HepG2 (cell line): ENCODE data around the gene MYOM1. TPM values are rescaled to one million over a fixed set of nuclear protein-coding genes. Genes with fewer than 3 reads are reported as not detected.

Experiments
- ATAC-seq: fragments of 200-7000 bp; cut with Tn5 transposase; 3 replicates; pipeline ENCODE4 v1.9.1; 2020; ENCODE audit warnings: mild to moderate bottlenecking, moderate library complexity
- BruUV-seq: library from RNA; stranded (reverse); fragments of 400-500 nt; replicated peaks from 2 replicates; lab custom pipeline; 2021; lab: Mats Ljungman, UMichigan
- CTCF ChIA-PET: fragments of 300-600 bp; formaldehyde crosslinking; extraction: SDS; loops from one replicate; lab custom pipeline; 2021; ENCODE audit warnings: low total read pairs, inconsistent platforms, low intra/inter-chr PET ratio; lab: Yijun Ruan, JAX
- POLR2A ChIA-PET: fragments of 350-600 bp; sonication (Branson Sonifier 250); formaldehyde crosslinking; loops from one replicate; lab custom pipeline; 2020; ENCODE audit warnings: antibody characterized with exemption, inconsistent platforms; lab: Yijun Ruan, JAX
- DNase-seq: peaks from one replicate; pipeline ENCODE4 v3.0.0-alpha.2; 2015; ENCODE audit warnings: low spot score
- FAIRE-seq: peaks from 3 replicates; lab custom pipeline; 2011; peaks lifted over from hg19 to GRCh38; lab: Jason Lieb, UNC
- H2AFZ ChIP-seq: one replicate; pipeline ENCODE4 v1.6.1; 2011; ENCODE audit warnings: low read length, inconsistent platforms
- H3K27ac ChIP-seq: fragments of 300-600 bp; 3 replicates; pipeline ENCODE4 v1.8.0; 2011; ENCODE audit warnings: mixed run types, mild to moderate bottlenecking, mixed read lengths, low read length, inconsistent platforms; ENCODE audit not compliant: insufficient read depth; ENCODE audit errors: extremely low read length
- H3K27me3 ChIP-seq, 2 experiments: fragments of 200-600 bp in 1 of 2; 2 replicates in 1 of 2; 3 replicates in 1 of 2; pipeline versions ENCODE4 v1.6.0 to v1.8.0; 2011; ENCODE audit warnings: low read length in 2 of 2, mild to moderate bottlenecking in 2 of 2, moderate library complexity in 2 of 2, inconsistent platforms in 1 of 2; ENCODE audit not compliant: insufficient read depth in 2 of 2, control insufficient read depth in 1 of 2
- H3K36me3 ChIP-seq, 2 experiments: fragments of 200-600 bp in 1 of 2; replicated peaks in 1 of 2; 2 replicates in 1 of 2; 3 replicates in 1 of 2; pipeline versions ENCODE4 v1.5.1 to v1.8.0; 2011; ENCODE audit warnings: low read length in 2 of 2, inconsistent platforms in 1 of 2; ENCODE audit not compliant: insufficient read depth in 2 of 2, control insufficient read depth in 1 of 2
- H3K4me1 ChIP-seq: 2 replicates; pipeline ENCODE4 v1.5.1; 2012; ENCODE audit warnings: low read length, inconsistent platforms; ENCODE audit not compliant: insufficient read depth
- H3K4me2 ChIP-seq: 2 replicates; pipeline ENCODE4 v1.6.0; 2011; ENCODE audit warnings: low read depth, low read length, inconsistent platforms
- H3K4me3 ChIP-seq, 3 experiments: fragments of 200-600 bp in 1 of 3; sonication (generic), shearing (Covaris generic) in 1 of 3; replicated peaks in 1 of 3; 2 replicates each; pipeline ENCODE4 v1.5.1; 2011 to 2016; ENCODE audit warnings: low read length in 3 of 3, inconsistent platforms in 2 of 3, low read depth in 2 of 3, mild to moderate bottlenecking in 2 of 3, control low read depth in 1 of 3, mixed read lengths in 1 of 3; ENCODE audit not compliant: insufficient read depth in 1 of 3
- H3K79me2 ChIP-seq: one replicate; pipeline ENCODE4 v1.6.1; 2011; ENCODE audit warnings: low read length, inconsistent platforms; ENCODE audit not compliant: insufficient read depth
- H3K9ac ChIP-seq: 2 replicates; pipeline ENCODE4 v1.6.0; 2011; ENCODE audit warnings: mild to moderate bottlenecking, low read depth, low read length, inconsistent platforms; ENCODE audit not compliant: insufficient read depth
- H3K9me3 ChIP-seq: 2 replicates; pipeline ENCODE4 v1.5.1; 2012; ENCODE audit warnings: mild to moderate bottlenecking, low read length
- H4K20me1 ChIP-seq: 2 replicates; pipeline ENCODE4 v1.6.0; 2011; ENCODE audit warnings: inconsistent platforms, mild to moderate bottlenecking, low read length, moderate library complexity; ENCODE audit not compliant: insufficient read depth
- AGO2 ChIP-seq: fragments of 200-400 bp; formaldehyde crosslinking; optimal IDR thresholded peaks from 2 replicates; pipeline ENCODE3; 2017; ENCODE audit warnings: mild to moderate bottlenecking, low read depth, low read length, moderate library complexity
- CBX5 ChIP-seq: sonication (generic); formaldehyde crosslinking; IDR thresholded peaks from 2 replicates; pipeline ENCODE4 v1.4.0; 2020; ENCODE audit warnings: missing genetic modification reagents, borderline replicate concordance
- CHD4 ChIP-seq: fragments of 200-600 bp; sonication (generic); IDR thresholded peaks from 2 replicates; pipeline ENCODE4 v1.7.0; 2017; ENCODE audit warnings: mild to moderate bottlenecking, low read length, borderline replicate concordance
- DMAP1 ChIP-seq: IDR thresholded peaks from 2 replicates; pipeline ENCODE4 v1.6.1; 2016
- KAT7 ChIP-seq: IDR thresholded peaks from 2 replicates; pipeline ENCODE4 v1.6.1; 2018; ENCODE audit warnings: borderline replicate concordance, missing compliant biosample characterization
- MAZ ChIP-seq, 2 experiments: sonication (generic) in 1 of 2; formaldehyde crosslinking in 1 of 2; IDR thresholded peaks; 2 replicates each; pipeline versions ENCODE4 v1.5.0 to v1.6.1; 2012 to 2020; ENCODE audit warnings: low read depth in 2 of 2, mild to moderate bottlenecking in 2 of 2, borderline replicate concordance in 1 of 2, improper control_type of control experiment in 1 of 2, low read length in 1 of 2, missing genetic modification reagents in 1 of 2, moderate library complexity in 1 of 2
- MIER2 ChIP-seq: IDR thresholded peaks from 2 replicates; pipeline ENCODE4 v1.6.1; 2016; ENCODE audit warnings: missing biosample characterization, missing genetic modification reagents
- MTF1 ChIP-seq: sonication (generic); formaldehyde crosslinking; IDR thresholded peaks from 2 replicates; pipeline ENCODE4 v1.5.0; 2020; ENCODE audit warnings: missing genetic modification reagents
- NR2C2 ChIP-seq: sonication (generic); formaldehyde crosslinking; IDR thresholded peaks from 2 replicates; pipeline ENCODE4 v1.4.0; 2020; ENCODE audit warnings: missing genetic modification reagents, mild to moderate bottlenecking, moderate library complexity, borderline replicate concordance
- SMC3 ChIP-seq: IDR thresholded peaks from 2 replicates; pipeline ENCODE4 v1.6.1; 2011; ENCODE audit warnings: low read length, improper control_type of control experiment
- SP5 ChIP-seq: IDR thresholded peaks from 2 replicates; pipeline ENCODE4 v1.6.1; 2016; ENCODE audit warnings: low read depth, borderline replicate concordance
- ZNF17 ChIP-seq: sonication (generic); formaldehyde crosslinking; IDR thresholded peaks from 2 replicates; pipeline ENCODE4 v1.5.0; 2020; ENCODE audit warnings: mild to moderate bottlenecking, missing genetic modification reagents
- ZNF282 ChIP-seq: fragments of 450-650 bp; IDR thresholded peaks from 2 replicates; pipeline ENCODE4 v1.6.1; 2018; ENCODE audit not compliant: partially characterized antibody
- WGBS: methylation state at CpG from one replicate; pipeline ENCODE4 v1.1.6; 2017; ENCODE audit warnings: low lambda C conversion rate; 5-methylcytosine and 5-hydroxymethylcytosine counted together
- in situ Hi-C: cut with HindIII; loops from 2 replicates; pipeline ENCODE4 v1.10.0; 2017; ENCODE audit warnings: low pct_unique_long_range_greater_than_20kb; ENCODE audit not compliant: extremely low pct_ligation_motif_present
- intact Hi-C: fragments of 100-400 bp; cut with micrococcal nuclease; formaldehyde crosslinking; loops from one replicate; pipeline ENCODE4 v1.10.0; 2022; ENCODE audit not compliant: unreplicated experiment
- polyA plus RNA-seq, 8 experiments: library from polyadenylated mRNA; depleted of rRNA in 3 of 8; stranded (reverse) in 7 of 8; unstranded in 1 of 8; fragments of >200 nt; fragmentation: Illumina TruSeq in 4 of 8; extraction: Trizol in 4 of 8; gene quantifications; 2 replicates each; pipeline versions ENCODE4 v1.2.1 to v1.2.3, GENCODE V29; 2011 to 2016; ENCODE audit warnings: low read depth in 4 of 8, missing spikeins in 1 of 8, mixed read lengths in 1 of 8; ENCODE audit not compliant: insufficient read depth in 1 of 8
- total RNA-seq, 5 experiments: library from RNA; depleted of rRNA; stranded (reverse); fragments of >200 nt; fragmentation: Illumina TruSeq; extraction: Trizol; gene quantifications; 2 replicates each; pipeline ENCODE4 v1.2.3, GENCODE V29; 2016; ENCODE audit warnings: low read depth in 1 of 5
- TF ChIP-seq, protein P1 (sequence below): sonication (generic); formaldehyde crosslinking; conservative IDR thresholded peaks from 2 replicates; pipeline ENCODE4 v1.4.0; 2020; ENCODE audit warnings: missing genetic modification reagents
- TF ChIP-seq, protein P2 (sequence below): IDR thresholded peaks from 2 replicates; pipeline ENCODE4 v1.6.1; 2016; ENCODE audit warnings: mild to moderate bottlenecking
- TF ChIP-seq, protein P3 (sequence below): sonication (generic); formaldehyde crosslinking; IDR thresholded peaks from 2 replicates; pipeline ENCODE4 v1.4.0; 2020; ENCODE audit warnings: mild to moderate bottlenecking, missing genetic modification reagents
- TF ChIP-seq, protein P4 (sequence below): sonication (generic); formaldehyde crosslinking; IDR thresholded peaks from 2 replicates; pipeline ENCODE4 v1.5.0; 2020; ENCODE audit warnings: mild to moderate bottlenecking, missing genetic modification reagents, moderate library complexity

MYOM1 gene
- total and polyA plus RNA-seq, 2 of the 13 experiments (the other 11 are each of a cell fraction or from before 2014, with no cell fraction given), result 0.46 to 0.98 TPM

DNA sequence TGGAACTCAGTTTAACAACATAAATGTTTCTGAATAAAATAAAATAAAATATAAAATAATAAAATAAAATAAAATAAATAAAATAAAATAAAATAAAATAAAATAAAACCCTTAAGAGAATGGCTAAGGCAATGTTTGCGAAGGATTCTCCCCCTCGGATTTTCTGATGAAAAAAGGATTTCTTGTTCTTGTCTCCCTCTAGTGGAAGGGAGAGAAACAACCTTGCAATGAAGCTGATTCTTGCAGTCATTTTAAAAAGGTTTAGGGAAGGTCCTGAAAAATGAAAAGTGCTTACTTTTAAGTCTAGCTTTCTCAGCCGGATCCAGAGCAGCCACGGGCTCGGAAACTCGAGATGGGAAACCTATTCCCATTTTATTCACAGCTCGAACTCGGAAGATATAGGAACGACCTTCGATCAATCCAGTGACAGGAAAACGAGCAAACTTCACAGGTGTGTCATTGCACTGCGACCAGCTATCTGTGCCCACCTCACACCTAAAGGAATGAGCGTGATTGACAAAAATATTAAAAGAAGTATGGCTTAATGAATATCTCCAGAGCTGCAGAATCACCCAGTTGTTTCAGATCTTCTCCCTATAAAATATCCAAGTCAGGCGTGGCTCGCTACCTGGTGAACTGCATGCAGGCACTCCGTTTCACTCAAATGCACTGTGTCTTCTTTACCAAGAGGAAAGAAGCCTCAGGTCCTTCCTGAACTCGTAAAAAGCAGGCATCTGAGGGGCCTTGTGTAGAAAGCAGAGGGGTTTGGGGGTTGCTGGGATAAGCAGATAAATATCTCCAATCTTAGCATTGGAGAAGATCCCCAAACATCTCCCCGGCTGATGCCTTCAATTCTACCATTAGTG is 68.1 kb downstream of the MYOM1 start:
- Histone ChIP-seq H3K9me3 (no peaks in the 10 kb centered on the region), H3K27me3 (no peaks in the 10 kb centered on the region), H3K4me1 (peaks cover 66% of the 10 kb centered on the region), H2AFZ (peak overlapping the region; percentile 52), H3K9ac (0 out of 2 replicates have a peak overlapping the region, but pooled peaks have one; percentile 7), H3K79me2 (no peaks in the 10 kb centered on the region), H3K4me3 (peak overlapping the region in 1 of 3 experiments; percentile 24; a peak in 1 of 6 replicates), H3K27ac (no peak overlapping the region), H4K20me1 (no peaks in the 10 kb centered on the region), H3K36me3 (no peaks in the 10 kb centered on the region), H3K4me2 (peak overlapping the region; percentile 54)
- WGBS, result 44% methylated on average over 18 of the region's 18 CpGs
- POLR2A ChIA-PET, result interaction anchor here (0.7 to 2.9 kb wide), 3 partner anchors 23 to 95 kb away, joined by 3 to 16 read pairs (median 3); no protein-coding TSS in a partner anchor
- BruUV-seq, result no TSS peak
- FAIRE-seq, result peak; percentile 78
- intact Hi-C loops (loop anchor here (1.0 kb wide), 1 partner anchor 95 kb away; no protein-coding TSS in a partner anchor), in situ Hi-C loops (loop anchor here (5.0 to 10.0 kb wide), 2 partner anchors 96 to 217 kb away; partner anchors contain the start of gene MYL12A)
- DNase-seq, result peak; percentile 36
- CTCF ChIA-PET, result interaction anchor here (0.7 to 2.4 kb wide), 4 partner anchors 88 to 219 kb away, joined by 4 to 16 read pairs (median 4); no protein-coding TSS in a partner anchor
- ATAC-seq, result no peak
- TF ChIP-seq, protein P1, sequence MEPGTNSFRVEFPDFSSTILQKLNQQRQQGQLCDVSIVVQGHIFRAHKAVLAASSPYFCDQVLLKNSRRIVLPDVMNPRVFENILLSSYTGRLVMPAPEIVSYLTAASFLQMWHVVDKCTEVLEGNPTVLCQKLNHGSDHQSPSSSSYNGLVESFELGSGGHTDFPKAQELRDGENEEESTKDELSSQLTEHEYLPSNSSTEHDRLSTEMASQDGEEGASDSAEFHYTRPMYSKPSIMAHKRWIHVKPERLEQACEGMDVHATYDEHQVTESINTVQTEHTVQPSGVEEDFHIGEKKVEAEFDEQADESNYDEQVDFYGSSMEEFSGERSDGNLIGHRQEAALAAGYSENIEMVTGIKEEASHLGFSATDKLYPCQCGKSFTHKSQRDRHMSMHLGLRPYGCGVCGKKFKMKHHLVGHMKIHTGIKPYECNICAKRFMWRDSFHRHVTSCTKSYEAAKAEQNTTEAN, result no peak
- TF ChIP-seq MIER2 (CRISPR knock-in tag) (no peak), SP5 (CRISPR knock-in tag) (no peak), MTF1 (CRISPR knock-in tag) (no peak), NR2C2 (no peak), KAT7 (CRISPR knock-in tag) (no peak), ZNF282 (no peak), MAZ (IDR thresholded peaks at IDR 0.05; ENCODE audit: borderline replicate concordance, low read depth, low read length) (no peak), MAZ (CRISPR knock-in tag; IDR thresholded peaks at IDR 0.05; ENCODE audit: low read depth) (no peak), AGO2 (no peak), CBX5 (no peak), CHD4 (no peak), SMC3 (peak; percentile 71; the same call in 1 of the 2 replicates), ZNF17 (no peak), DMAP1 (no peak)
- TF ChIP-seq, protein P2, sequence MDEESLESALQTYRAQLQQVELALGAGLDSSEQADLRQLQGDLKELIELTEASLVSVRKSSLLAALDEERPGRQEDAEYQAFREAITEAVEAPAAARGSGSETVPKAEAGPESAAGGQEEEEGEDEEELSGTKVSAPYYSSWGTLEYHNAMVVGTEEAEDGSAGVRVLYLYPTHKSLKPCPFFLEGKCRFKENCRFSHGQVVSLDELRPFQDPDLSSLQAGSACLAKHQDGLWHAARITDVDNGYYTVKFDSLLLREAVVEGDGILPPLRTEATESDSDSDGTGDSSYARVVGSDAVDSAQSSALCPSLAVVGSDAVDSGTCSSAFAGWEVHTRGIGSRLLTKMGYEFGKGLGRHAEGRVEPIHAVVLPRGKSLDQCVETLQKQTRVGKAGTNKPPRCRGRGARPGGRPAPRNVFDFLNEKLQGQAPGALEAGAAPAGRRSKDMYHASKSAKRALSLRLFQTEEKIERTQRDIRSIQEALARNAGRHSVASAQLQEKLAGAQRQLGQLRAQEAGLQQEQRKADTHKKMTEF (CRISPR knock-in tag), result 0 out of 2 replicates have a peak, but pooled peaks have one; percentile 28
- TF ChIP-seq, protein P3, sequence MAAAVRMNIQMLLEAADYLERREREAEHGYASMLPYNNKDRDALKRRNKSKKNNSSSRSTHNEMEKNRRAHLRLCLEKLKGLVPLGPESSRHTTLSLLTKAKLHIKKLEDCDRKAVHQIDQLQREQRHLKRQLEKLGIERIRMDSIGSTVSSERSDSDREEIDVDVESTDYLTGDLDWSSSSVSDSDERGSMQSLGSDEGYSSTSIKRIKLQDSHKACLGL, result no peak
- TF ChIP-seq, protein P4, sequence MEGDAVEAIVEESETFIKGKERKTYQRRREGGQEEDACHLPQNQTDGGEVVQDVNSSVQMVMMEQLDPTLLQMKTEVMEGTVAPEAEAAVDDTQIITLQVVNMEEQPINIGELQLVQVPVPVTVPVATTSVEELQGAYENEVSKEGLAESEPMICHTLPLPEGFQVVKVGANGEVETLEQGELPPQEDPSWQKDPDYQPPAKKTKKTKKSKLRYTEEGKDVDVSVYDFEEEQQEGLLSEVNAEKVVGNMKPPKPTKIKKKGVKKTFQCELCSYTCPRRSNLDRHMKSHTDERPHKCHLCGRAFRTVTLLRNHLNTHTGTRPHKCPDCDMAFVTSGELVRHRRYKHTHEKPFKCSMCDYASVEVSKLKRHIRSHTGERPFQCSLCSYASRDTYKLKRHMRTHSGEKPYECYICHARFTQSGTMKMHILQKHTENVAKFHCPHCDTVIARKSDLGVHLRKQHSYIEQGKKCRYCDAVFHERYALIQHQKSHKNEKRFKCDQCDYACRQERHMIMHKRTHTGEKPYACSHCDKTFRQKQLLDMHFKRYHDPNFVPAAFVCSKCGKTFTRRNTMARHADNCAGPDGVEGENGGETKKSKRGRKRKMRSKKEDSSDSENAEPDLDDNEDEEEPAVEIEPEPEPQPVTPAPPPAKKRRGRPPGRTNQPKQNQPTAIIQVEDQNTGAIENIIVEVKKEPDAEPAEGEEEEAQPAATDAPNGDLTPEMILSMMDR (CRISPR knock-in tag), result peak; percentile 63
